Fibroblast of skin of right biceps (primary cell): ENCODE data around the gene CCDC13.

Experiments
- DNase-seq: peaks from one replicate; pipeline ENCODE4 v3.0.0-alpha.2; 2013

The CCDC13 gene

DNA sequence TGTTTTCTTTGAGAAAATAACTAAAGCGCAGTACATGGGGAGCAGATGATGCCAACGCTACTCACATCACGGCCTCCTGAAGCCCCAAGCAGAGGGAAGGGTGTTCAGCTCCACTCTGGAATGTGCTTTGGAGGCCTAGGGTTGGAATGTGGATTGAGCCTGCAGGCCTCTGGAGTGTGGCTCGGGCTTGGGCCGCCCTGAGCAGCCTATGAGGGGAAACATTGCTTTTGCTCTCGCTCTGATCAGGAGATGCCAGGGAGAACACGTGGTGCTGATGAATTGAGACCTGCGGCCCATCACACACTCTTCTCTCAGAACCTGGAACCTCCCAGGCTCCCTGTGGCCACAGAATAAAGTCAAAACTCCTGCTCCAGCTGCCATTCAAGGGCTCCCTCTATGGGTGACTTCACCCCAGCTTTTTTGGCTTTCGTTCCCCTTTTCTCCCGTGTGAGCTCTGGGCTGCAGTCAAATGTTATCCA is 23.3 kb downstream of the CCDC13 start:
- DNase-seq: peak; percentile 20

DNA sequence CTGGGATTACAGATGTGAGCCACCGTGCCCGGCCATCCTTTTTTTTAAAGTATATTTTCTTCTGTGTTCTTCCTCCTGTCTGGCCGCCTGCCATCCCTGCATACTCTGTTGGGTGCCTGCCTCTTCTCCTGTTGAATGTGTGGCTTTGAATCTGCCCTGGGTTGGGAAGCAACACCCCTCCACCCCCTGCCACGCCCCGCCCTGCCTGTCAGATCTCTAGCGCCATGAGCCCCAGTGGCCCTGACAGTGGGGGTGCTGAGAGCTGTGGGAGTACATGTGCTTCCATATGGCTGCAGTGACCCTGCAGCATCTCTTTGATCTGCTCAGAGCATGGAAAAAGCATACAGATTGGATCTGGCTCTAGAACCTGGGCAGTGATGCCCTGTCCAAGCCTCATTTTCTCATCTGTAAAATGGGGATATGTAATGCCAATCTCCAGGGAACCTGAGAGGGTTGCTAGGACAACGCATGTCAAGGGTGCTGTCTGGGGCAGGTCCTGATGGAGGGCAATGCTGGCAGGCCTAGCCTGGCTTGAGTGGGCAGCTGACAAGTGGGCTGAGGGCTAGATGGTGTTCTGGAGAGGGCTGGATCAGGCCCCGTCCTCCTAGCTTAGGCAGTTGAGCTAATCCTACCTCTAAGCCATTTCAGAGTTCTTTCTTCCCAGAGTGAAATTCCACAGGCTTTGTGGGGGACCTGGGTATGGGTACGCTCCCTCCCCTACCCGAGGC is 23.9 kb downstream of the CCDC13 start:
- DNase-seq: no peak

DNA sequence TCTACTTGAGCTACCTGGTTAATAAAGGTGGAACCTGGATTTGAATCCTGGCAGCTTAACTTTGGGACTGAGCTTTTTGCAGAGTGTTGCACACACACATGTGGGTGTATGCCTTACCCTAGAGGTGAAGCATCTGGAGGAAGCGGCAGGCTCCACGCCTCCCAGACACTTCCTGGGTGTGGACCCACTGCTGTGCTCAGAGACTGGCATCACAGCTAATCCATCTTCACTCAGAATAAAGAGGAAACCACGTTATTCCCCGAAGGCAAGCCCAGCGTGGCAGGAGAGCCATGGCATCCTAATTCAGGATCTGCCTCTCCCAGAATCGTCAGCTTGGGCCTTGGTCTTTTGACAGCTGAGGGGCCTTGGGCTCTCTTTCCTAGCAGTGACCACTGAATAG is 25.5 kb downstream of the CCDC13 start:
- no peak for DNase-seq

DNA sequence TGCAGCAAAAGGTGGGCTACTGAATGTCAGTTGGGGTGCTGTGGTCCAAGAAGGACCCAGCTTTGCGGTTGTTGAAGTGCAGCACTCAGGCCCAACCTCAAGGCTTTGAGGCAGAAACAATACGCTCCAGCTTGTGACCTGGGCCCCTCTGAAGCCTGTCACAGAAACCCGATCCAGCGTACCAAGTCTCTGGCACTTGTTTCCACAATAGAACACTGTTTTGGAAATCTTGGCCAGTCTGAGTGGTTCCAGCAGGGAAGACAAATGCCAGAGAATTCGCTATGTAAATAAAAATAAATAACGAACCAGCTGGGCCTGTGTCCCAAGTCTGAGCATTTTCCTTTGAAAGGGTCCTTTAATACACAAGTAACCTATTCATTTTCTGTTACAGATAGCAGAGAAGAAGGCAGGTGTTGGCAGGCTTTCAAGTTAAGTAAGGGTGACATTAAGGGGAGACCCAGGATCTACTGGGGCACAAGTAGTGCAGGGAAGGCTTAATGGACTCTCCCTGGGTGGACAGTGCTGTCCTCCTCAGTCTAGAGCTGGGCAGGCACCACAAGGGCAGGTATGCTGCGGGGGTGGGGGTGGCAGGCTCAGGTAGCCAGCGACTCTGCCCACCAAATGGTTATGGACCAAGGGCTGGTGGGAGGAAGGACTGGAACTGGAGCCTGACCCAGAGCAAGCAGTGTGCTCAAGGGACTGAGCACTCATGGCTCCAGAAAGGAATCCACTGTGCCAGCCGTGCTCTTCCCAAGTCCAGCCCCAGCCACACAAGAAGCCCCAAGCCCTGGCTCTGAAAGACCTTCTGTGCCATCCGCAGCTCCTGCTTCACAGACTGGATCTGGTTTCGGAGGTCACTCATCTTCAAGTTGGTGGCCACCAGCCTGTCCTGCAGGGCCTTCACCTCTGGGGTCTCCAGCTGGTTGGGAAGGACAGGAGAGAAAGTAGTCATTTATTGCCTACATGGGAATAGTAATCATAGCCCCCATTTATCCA is 26.3 kb downstream of the CCDC13 start:
- DNase-seq: no peak

DNA sequence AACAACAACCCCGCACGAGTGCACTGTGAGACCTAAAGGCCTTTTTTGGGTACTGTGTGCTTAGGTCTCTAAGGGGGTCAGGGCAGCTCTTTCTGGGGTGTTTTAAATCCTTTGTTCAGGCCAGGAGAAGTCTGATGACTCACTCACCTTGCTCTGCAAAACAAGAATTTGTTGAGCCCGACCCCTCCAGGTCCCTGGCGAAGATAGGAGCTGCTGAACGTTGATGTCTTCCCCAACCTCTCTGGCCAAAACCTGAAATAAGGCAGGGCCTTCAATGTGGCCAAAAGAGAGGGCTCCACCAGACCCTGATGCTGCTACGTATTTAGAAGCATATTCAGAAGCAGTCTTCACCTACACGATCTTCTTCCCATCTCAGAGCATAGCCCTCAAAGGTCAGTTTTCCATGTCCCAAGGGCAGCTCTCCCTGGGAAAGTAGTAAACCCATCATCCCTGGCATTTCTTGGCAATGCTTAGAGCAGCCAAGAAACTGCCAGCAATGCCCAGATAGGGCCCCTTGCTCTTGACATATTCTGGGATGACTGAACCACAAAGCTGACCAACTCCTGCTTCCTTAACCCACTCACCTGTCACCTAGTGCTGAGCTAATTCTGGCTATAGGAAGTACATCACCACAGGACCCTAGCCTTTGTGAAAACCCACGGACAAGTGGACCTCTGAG is 27.1 kb downstream of the CCDC13 start:
- no peak for DNase-seq

DNA sequence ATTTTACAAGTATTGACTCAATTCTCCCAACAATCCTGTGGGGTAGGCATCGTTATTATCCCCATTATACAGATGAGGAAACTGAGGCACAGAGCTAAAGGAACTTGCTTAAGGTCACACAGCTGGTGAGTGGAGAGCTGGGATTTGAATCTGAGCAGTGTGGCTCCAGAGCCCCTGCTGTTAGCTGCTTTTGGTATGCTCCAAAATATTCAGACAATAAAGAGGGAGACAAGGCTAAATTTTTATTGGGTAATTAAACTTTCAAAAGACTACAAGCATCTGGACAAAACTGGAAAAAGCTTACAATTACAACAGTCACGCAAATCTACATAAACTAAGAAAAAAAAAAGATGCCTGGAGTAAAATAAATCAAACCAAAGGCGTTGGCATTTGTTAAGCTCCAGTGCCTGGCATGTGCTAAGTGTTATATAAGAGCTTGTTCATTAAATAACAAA is 27.7 kb downstream of the CCDC13 start:
- no peak for DNase-seq

DNA sequence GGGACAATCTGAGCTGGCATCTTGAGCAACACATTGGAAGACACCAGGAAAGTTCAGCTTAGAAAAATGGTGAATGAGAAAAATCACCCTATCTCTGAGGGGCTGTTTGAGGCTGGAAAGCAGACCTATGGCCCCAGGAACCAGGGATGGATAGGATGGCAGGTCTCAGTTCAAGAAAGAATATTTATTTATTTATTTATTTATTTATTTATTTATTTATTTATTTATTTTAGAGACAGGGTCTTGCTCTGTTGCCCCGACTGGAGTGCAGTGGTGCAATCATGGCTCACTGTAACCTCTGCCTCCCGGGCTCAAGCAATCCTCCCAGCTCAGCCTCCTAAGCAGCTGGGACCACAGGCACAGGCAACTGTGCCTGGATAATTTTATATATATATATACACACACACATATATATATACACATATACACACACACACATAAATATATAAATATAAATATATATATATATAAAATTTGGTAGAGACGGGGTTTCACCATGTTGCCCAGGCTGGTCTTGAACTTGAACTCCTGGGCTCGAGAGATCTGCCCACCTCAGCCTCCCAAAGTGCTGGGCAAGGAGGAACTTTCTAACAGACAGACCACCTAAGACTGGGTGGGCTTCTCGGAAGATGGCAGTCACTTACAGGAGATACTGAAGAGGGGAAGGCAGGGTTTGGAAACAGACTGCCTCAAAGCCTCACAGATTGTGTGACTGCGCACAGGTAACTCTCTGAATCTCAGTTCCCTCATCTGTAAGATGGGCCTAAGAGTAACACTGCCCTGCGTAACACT is 29.7 kb downstream of the CCDC13 start:
- no peak for DNase-seq

DNA sequence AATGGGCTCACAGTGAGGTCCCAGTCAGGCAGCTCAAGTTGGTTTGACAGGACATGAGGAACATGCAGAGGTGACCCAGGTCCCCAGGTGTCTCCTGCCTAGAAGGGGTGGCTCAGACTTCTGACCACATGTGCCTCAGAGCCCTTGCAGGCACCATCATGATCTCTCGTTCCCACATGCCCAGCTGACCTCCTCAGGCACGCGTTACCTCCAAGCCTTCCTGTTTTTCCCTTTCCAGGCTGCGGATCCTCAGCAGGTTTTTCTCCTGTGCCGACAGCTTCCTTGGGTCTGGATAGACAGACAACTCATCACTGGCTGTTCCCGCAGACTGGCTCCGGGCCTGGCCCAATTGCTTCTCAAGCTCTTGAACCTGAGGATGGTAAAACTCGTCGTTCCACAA is 30.4 kb downstream of the CCDC13 start:
- no peak for DNase-seq

DNA sequence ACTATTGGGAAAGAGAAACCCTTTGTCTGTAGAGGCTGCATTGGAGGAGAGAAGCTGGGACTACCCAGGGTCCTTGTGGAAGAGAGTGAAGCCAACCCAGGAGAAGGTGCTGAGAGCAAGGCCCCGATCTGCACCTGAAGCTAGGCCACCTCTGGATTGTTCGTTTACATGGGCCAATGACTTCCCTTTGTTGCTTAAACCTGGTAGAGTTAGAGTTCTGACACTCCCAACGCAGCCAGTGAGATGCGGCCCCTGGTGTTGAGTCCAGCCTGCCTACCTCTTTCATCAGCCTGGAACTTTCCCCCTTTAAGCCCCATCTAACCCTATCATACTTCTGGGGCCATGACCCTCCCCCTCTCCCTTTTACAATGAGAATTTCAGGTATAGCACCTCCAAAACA is 30.8 kb downstream of the CCDC13 start:
- DNase-seq: no peak

DNA sequence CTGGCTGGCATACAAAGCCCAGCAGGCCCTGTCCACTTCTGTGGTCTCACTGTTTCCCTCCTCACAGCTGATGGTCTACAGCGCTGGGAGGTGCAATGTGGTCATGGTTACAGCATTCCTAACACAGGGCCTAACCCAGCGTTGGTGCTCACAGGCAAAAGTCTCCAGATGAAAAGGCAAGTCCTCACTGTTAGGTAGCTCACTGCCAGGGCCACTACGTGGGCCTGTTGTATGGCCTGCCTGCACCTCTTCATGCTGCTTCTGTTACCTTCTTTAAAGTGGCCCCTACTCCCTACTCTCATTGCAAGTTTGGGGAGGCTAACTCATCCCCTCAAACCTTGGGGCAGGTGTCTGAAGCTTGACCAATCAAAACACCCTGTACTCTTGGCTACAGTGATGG is 31.3 kb downstream of the CCDC13 start:
- no peak for DNase-seq

DNA sequence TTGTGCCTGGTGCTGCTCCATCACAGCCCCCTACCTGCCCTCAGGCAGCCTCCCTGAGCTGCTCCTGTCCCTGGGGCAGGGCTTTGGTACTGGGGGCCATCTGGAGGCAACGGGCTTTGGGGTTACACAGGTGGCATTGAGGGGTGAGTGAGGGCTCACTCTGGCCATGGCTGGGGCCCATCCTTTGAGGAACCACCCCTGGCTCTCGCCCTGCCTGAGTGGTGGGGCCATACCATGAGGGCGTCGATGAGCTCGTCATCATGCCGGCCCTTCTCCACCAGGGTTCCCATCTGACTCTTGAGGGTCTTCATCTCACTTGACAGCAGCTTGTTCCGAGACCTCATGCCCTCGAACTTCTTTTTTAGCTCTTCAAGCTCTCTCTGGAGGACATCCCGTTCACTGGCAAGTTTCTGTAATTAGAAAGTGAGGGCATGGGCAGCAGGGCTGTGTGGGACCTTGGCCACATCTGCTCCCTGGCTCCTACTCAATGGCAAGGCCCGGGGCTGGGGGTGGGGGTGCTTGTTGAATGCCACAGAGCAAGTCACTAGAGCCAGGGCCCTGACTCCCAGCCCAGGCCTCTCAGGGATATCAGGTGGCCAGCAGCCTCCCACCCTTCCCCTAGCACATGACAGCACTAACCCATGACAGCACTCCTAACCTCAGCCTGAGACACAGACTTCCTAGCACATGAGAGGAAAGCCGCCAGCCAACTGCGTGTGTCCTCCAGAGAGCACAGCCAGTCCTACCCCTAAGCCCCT is 33.5 kb downstream of the CCDC13 start:
- DNase-seq: no peak

DNA sequence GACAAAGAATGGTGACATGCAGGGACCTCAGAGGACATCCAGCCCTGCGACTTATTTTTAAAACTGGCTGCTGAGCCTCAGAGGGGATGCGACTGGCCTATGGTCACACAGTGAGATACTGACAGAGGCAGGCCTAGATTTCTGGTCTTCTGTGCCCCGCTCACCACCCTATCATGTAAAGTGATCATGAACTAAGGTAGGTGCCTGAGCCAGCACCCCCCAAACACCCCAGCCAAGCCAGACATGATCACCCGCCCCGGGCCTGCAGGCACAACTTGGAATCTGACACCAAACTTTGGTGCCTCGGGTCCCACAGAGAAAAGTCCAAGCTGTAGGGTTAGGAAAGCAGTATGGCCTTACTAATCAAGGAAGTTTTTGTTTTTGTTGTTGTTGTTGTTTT is 36.5 kb downstream of the CCDC13 start:
- no peak for DNase-seq

DNA sequence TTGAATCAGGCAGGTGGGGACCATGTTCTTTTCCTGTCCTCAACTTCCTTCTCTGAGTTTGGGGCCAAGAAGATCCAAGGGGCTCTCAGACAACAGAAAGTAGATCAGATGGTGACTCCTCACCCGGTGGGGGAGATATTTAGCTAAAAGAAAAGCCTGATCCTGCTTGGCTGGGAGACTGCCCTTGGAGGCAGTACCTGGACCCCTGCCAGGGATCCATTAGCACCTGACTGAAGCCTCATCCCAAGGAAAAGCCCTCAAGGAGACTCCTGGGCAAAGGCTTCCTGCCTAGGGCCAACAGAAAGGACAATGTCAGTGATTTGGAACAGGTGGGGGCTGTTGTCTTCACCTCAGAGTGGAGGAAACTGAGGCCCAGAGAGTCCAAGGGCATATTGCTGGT is 37.0 kb downstream of the CCDC13 start:
- DNase-seq: no peak

DNA sequence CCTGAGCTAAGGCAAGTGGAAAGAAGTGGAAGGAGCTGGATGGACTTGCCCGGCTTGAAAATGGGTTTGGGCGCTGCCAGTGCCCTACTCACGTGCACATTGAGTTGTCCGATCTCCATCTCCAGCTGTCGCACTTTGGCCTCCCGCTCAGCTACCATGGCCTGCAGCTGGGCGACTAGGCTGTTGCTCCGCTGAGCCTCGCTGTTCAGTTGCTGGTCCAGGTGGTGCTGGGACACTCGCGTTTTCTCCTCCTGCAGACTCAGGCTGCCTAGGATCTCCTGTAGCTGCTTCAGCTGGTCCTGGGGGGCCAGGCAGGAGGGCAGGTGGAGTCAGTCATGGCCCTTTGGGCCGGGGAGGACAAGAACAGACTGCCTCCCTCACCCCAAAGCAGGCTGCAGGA is 37.4 kb downstream of the CCDC13 start:
- no peak for DNase-seq

DNA sequence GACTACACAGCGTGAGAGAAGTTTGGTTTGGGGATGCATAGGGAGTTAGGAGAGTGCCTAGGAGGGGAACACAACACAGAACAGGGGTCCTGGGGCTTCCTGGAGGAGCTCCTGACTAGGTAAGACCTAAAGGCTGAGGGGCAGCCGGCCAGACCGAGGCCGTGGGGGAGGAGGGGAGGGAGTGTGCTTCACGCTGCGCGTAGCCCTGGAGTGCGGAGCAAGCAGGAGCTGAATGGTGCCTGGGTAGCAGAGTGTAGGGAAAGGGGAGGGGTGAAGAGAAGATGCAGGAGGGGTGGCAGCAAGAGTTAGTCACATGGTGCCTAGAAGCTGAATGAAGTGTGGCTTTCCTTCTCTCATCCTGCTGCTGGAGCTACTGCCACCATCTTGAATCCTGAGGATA is 38.0 kb downstream of the CCDC13 start:
- no peak for DNase-seq

DNA sequence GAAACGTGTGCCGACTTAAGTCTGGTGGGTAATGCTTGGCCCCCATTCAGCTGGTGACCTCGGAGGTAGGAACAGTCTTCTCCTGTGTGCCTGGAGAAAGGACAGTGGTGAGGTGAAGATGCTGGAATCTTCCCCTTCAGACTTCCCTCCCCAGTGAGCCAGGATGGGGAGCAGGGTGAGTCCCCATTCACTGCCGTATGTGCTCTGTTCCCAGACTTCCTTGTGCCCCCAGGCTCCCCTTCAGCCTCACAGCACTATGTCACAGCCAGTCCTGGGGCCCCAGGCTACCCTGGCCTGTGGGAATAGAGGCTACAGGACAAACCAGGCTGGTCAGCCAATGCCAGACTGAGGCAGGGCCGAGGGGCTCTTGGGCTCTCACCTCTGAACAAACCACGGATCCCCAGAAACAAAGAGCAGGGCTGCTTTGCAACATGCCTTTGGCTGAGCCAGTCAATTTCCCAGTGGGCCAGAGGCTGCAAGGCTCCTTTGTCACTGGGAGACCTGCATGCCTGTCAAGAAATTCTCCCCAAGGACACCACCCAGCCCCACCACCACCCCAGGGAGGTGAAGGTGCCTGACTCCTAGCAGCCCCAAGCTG is 38.7 kb downstream of the CCDC13 start:
- DNase-seq: no peak

DNA sequence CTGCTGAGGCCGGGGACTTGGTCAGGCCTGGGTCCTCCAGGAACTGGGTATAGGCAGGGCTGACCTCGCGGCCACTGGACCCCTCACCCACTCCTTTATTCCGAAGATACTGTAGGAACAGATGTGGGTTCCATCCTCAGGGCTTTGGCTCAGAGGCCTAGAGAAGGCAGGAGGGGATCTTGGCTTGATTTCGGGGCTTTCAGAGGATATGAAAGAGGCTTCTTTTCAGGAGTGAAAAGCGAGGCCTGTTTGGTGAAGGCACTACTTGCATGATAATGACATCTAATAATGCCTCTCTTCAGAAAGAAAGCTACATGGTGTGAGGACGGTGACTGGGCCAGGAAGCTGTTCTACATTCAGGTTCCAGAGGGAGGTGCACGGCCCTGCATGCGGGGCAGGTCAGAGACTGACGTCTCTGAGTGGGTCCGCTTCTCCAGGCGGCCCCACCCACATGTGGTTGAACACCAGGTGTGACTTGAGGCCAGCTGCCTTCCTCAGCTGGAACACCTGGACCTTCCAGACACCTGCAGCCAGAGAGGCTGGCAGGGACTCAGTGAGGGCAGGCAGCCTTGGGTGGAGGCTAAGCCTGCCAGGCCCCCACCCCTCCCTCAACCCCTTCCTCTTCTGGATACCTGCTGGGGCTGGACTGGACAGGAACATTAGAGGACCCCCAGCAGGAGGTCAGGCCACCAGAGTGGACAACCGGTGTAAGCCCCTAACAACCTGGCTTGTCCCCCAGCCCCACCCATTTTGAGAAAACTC is 39.4 kb downstream of the CCDC13 start:
- DNase-seq: no peak

DNA sequence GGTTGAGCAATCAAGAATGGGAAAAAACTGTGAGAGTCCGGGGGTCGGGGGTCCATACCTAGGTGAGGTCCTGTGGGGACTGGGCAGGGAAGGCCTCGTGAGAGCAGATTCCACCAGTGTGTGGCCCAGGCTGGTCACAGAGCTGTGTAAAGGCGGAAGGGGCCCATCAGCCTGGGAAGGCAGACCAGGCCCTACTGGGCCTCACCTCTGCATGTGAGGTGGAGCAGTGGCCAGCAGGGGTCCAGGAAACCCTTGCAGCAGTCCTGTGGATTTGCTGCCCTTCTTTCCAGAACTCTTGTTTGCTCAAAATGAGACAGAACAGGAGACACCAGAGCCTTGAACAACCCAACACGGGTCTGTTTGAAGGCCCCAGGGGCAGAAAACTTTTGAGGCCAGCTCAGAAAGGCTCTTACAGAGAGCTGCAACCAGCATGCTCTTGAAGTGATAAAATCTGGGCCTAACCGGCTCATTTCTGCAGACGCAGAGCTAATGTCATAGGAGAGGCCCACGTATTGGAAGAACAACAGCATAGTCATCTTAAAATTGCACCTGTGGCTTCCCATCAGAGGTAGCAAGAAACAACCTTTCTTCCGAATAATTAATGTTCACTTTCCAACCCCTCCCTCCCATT is 40.1 kb downstream of the CCDC13 start:
- DNase-seq: no peak

DNA sequence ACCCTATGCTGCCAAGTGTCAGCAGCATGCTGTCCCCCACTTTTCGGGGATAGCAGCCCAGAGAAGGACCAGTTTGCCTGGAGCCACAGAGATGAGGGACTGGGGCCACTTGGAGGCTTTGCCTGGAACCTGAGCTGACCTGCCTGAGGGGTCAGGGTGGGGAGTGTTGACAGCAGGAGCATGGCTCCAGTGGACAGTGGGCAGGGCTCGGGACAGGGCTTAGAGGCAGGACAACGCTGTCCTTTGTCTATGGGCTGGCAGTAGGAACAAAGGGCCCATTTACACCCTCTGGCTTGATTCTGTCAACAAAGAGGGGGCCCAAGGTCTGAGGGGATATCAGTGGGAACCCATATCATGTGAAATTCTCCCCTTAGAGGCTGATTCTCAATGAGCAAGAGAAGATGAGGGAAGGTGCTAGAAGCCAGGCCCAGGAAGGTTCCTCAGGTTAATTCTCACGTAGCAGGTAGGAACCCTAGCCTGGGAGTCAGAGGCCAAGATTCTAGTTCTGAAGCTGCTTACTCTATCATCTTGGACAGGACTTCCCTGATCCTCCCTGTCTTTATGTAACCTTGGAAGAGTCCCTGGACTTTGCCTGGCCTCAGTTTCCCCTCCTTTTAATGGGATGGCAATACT is 40.7 kb downstream of the CCDC13 start:
- DNase-seq: no peak
